T-helper 2 cell treated with Interferon-gamma antibody and Interleukin-4, amounts not matched to agents 5 μg/mL and 100 μg/mL, for 36 hours (primary cell): ENCODE data around the gene CBLC.
A peak's percentile ranks its signal among the peaks of the same experiment; 100 is the strongest.

Experiments used
- DNase-seq: peaks from one replicate; pipeline ENCODE4 v3.0.0; 2021; ENCODE audit warnings: low spot score
- H3K27ac Mint-ChIP-seq: one replicate; pipeline ENCODE4 v1.8.0; 2021; ENCODE audit warnings: mild to moderate bottlenecking, mixed read lengths
- H3K27me3 Mint-ChIP-seq: one replicate; pipeline ENCODE4 v1.8.0; 2021; ENCODE audit warnings: low read depth, mixed read lengths
- H3K36me3 Mint-ChIP-seq: one replicate; pipeline ENCODE4 v1.8.0; 2021; ENCODE audit warnings: low read depth, mixed read lengths
- H3K4me1 Mint-ChIP-seq: one replicate; pipeline ENCODE4 v1.8.0; 2021; ENCODE audit warnings: low read depth, mixed read lengths
- H3K4me3 Mint-ChIP-seq: one replicate; pipeline ENCODE4 v1.8.0; 2022; ENCODE audit warnings: mild to moderate bottlenecking, moderate library complexity, mixed read lengths
- H3K9me3 Mint-ChIP-seq: one replicate; pipeline ENCODE4 v1.8.0; 2021; ENCODE audit warnings: mixed read lengths

The CBLC gene, protein sequence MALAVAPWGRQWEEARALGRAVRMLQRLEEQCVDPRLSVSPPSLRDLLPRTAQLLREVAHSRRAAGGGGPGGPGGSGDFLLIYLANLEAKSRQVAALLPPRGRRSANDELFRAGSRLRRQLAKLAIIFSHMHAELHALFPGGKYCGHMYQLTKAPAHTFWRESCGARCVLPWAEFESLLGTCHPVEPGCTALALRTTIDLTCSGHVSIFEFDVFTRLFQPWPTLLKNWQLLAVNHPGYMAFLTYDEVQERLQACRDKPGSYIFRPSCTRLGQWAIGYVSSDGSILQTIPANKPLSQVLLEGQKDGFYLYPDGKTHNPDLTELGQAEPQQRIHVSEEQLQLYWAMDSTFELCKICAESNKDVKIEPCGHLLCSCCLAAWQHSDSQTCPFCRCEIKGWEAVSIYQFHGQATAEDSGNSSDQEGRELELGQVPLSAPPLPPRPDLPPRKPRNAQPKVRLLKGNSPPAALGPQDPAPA

DNA sequence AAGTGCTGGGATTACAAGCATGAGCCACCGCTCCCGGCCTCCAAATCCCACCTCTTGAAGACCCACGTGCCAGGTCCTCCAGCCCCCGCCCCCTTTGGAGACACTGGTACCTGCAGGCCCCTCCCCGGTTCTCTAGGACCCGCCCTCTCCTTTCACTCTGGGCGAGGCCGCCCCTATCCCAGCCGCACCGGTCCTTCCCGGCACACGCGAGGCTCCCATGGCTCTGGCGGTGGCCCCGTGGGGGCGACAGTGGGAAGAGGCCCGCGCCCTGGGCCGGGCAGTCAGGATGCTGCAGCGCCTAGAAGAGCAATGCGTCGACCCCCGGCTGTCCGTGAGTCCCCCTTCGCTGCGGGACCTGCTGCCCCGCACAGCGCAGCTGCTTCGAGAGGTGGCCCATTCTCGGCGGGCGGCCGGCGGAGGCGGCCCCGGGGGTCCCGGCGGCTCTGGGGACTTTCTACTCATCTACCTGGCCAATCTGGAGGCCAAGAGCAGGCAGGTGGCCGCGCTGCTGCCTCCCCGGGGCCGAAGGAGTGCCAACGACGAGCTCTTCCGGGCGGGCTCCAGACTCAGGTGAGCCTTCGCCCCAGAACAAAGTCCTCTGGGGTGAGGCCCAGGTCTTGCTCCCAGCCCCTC lies at the start of gene CBLC:
Gene CBLC (plus strand): TSS at position 176 of the 633 bp plus-strand sequence. CDS start 42 bp downstream, at position 218.
- no peaks in the 10 kb centered on the region for H3K9me3 Mint-ChIP-seq
- no peak for DNase-seq
- no peaks in the 10 kb centered on the region for H3K27me3 Mint-ChIP-seq
- no peak within 1 kb of the TSS for H3K27ac Mint-ChIP-seq
- no peaks in the 10 kb centered on the region for H3K4me1 Mint-ChIP-seq
- H3K4me3 Mint-ChIP-seq = no peak within 1 kb of the TSS
- H3K36me3 Mint-ChIP-seq = no peaks in the 10 kb centered on the region

DNA sequence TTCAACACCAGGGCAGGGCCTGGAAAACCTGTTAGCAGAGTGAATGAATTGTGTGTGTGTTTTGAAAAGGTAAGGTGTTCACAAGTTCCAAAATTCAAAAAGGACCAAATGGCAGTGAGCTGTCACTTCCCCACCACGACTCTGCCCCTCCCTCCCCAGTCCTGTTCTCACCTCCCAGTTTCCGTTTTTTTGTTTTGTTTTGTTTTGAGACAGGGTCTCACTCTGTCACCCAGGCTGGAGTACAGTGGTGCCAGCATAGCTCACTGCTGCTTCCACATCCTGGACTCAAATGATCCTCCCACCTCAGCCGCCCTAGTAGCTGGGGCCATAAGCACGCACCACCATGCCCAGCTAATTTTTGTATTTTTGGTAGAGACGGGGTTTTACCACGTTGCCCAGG lies 49.5 kb upstream of the CBLC start:
- Mint-ChIP-seq H3K27ac (peak overlapping the region; percentile 58), H3K27me3 (peaks cover 2% of the 10 kb centered on the region), H3K9me3 (no peaks in the 10 kb centered on the region), H3K4me1 (peaks cover 32% of the 10 kb centered on the region), H3K36me3 (no peaks in the 10 kb centered on the region), H3K4me3 (no peak overlapping the region)
- no peak for DNase-seq

DNA sequence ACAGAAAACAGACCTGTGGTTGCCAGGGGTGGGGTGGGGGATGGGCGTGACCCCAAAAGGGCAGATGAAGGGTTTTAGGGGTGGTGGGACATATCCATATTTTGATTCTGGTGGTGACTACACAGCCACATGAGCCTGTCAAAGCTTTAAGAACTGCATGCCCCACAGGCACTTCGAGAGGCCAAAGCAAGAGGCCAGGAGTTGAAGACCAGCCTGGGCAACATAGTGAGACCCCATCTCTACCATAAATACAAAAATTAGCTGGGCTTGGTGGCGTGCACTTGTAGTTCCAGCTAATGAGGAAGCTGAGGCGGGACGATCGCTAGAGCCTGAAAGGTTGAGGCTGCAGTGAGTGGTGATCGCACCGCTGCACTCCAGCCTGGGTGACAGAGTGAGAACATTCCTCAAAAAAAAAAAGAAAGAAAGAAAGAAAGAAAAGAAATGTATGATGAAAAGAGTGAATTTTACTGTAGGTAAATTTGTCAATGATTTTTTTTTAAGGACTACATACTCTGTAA lies 48.1 kb upstream of the CBLC start:
- Mint-ChIP-seq H3K4me3 (no peak overlapping the region), H3K27ac (peak overlapping the region; percentile 28), H3K36me3 (no peaks in the 10 kb centered on the region), H3K27me3 (peaks cover 2% of the 10 kb centered on the region), H3K9me3 (no peaks in the 10 kb centered on the region), H3K4me1 (peaks cover 22% of the 10 kb centered on the region)
- no peak for DNase-seq

DNA sequence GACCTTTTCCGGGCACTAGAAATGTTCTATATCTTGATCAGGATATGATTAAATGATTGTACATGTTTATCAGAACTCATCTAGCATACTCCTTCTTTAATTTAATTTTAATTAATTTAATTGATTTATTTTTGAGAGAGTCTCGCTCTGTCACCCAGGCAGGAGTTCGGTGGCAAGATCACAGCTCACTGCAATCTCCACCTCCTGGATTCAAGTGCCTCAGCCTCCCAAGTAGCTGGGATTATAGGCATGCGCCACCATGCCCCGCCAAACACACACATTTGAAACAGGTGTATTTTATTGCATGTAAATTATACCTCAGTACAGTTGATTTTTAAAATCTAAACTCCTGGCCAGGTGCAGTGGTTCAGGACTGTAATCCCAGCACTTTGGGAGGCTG lies 46.6 kb upstream of the CBLC start:
- H3K27ac Mint-ChIP-seq = no peak overlapping the region
- H3K36me3 Mint-ChIP-seq = no peaks in the 10 kb centered on the region
- H3K27me3 Mint-ChIP-seq = peaks cover 2% of the 10 kb centered on the region
- H3K4me3 Mint-ChIP-seq = no peak overlapping the region
- H3K9me3 Mint-ChIP-seq = no peaks in the 10 kb centered on the region
- peaks cover 21% of the 10 kb centered on the region for H3K4me1 Mint-ChIP-seq
- DNase-seq = no peak

DNA sequence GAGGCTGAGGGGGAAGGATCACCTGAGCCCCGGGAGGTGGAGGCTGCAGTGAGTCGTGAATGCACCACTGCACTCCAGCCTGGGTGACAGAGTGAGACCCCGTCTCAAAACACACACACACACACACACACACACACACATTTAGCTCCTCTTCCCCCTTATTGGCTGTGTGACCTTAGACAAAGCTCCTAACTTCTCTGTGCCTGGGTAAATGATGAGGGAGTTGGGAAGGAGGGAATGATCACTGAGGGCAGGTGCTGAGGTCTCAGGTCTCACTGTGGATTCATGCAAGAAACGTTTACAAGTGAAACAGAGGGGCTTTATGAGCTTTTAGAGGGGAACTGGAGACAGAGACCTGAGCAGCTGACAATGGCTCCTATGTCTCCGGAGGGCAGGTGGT lies 46.1 kb upstream of the CBLC start:
- H3K27me3 Mint-ChIP-seq = peaks cover 2% of the 10 kb centered on the region
- H3K4me3 Mint-ChIP-seq = no peak overlapping the region
- no peak for DNase-seq
- no peak overlapping the region for H3K27ac Mint-ChIP-seq
- H3K4me1 Mint-ChIP-seq = peaks cover 21% of the 10 kb centered on the region
- no peaks in the 10 kb centered on the region for H3K36me3 Mint-ChIP-seq
- H3K9me3 Mint-ChIP-seq = no peaks in the 10 kb centered on the region

DNA sequence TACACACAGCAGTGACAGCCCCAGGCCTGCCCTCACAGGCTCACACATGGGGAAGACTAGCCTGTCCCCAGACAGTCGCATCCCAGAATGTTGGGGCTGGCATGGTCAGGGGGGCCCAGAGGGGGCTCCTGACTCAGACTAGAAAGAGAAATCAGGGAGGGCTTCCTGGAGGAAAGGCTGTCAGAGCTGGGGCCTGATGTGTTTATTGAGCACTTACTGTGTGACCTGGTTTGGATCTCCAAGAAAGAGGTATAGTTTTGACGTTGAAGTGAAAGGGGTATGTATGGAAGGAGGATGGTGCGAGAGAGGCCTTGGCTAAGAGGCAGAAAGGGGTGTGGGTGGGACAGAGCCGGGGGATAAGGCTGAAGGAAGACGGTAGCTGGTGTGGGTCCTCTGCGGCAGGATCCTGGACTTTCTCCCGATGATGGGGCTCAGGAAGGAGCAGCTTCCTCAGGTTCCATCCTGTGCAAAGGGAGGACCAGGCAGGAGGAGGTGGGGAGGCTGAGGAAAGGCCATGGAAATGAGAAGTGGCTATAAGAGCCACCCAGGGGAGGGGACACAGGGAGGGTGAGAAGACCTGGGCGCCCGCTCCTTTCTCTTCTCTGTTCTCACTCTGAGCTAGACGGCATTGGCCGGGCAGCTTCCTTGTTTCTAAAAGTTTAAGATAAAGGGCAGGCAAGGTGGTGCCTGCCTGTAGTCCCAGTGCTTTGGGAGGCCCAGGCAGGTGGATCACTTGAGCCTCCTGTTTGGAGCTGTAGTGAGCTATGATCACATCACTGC lies 45.3 kb upstream of the CBLC start:
- Mint-ChIP-seq H3K4me1 (peaks cover 23% of the 10 kb centered on the region), H3K36me3 (no peaks in the 10 kb centered on the region), H3K27ac (no peak overlapping the region), H3K4me3 (no peak overlapping the region), H3K9me3 (no peaks in the 10 kb centered on the region), H3K27me3 (peaks cover 2% of the 10 kb centered on the region)
- no peak for DNase-seq

DNA sequence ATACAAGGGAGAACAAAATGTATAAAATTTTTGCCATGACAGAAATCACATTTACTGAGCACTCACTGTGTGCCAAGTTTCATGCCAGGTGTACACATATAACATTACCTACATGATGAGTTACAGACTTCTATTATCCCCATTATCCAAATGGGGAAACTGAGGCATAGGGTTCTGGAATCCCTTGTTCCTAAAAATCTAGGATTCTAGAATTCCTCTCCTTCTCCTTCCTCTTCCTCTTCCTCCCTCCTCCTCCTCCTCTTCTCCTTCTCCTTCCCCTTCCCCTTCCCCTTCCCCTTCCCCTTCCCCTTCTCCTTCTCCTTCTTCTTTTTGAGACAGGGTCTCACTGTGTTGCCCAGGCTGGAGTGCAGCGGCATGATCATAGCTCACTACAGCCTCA lies 43.3 kb upstream of the CBLC start:
- H3K27ac Mint-ChIP-seq = no peak overlapping the region
- no peak overlapping the region for H3K4me3 Mint-ChIP-seq
- H3K36me3 Mint-ChIP-seq = no peaks in the 10 kb centered on the region
- no peak for DNase-seq
- H3K27me3 Mint-ChIP-seq = peaks cover 2% of the 10 kb centered on the region
- no peaks in the 10 kb centered on the region for H3K9me3 Mint-ChIP-seq
- H3K4me1 Mint-ChIP-seq = peaks cover 13% of the 10 kb centered on the region

DNA sequence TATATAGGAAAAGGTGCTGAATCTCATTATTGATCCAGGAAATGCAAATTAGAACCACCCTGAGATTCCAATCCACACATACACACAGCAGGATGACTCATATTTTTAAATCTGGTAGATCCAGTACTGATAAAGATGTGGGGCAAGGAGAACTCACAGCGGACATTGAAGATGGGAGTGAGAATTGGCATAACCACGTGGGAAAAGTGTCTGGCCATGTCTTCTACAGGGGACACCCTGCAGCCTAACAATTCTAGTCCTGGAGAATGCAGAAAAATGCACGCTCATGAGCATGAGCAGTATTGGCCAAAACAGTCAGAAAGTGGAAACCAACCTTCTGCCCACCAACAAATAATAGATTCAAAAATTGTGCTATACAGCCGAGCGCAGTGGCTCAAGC lies 42.7 kb upstream of the CBLC start:
- H3K9me3 Mint-ChIP-seq = no peaks in the 10 kb centered on the region
- H3K4me1 Mint-ChIP-seq = peaks cover 13% of the 10 kb centered on the region
- H3K27ac Mint-ChIP-seq = no peak overlapping the region
- H3K36me3 Mint-ChIP-seq = no peaks in the 10 kb centered on the region
- peaks cover 2% of the 10 kb centered on the region for H3K27me3 Mint-ChIP-seq
- no peak for DNase-seq
- no peak overlapping the region for H3K4me3 Mint-ChIP-seq

DNA sequence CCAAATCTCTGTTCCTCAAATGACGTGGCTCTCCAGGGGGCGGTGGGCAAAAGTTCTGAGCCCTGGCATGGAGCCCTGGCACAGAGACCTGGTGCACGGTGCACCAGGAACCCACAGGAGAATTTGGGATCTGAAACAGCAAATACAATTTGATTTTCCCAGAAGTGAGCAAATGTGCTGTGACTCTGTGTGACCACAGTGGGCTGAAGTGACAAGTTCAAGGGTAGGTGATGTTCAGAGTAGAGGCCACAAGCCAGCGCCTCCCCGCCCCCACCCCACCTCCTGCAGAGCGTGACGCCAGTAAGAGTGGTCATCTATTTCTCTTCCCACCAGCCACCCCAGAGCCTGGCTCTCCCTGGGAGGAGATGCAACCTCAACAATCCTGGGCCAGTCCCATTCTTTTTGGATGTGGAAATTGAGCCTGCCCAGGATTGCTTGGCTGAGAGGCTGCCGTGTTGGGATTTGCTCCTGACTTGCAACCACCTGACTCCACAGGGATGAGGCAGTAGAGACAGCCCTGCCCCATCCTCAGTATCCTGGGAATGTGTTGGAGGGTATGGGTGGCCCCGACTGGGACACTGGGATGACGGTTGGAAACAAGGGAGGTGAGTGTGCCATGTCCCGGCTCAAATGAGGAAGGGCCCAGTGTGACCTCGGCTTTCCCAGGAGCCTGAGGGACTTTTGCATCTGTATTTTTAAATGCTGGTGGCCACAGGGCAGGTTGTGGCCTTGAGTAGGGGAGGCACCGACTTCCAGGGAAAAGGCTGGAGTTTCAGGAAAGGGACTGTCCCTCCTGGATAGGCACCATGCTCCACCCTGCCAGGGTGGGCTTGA lies 40.2 kb upstream of the CBLC start:
- DNase-seq = no peak

DNA sequence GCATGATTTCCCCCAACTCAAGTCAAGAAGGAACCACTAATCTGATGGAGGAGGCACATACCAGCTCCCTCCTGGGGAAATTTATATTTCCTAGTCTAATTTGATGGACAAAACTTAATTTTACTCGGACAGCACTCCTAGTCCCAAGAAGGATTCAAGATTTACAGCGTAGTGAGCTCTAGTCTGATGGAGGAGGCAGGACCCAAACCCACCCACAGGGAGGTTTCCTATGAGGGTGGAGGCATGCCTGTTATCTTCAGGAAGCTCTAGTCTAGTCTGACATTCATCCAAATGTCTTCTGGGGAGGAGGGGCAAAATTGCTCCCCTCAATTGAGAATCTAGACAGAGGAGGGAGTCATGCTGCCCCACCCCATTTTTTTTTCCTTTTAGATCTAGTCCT lies 39.6 kb upstream of the CBLC start:
- Mint-ChIP-seq H3K36me3 (no peaks in the 10 kb centered on the region), H3K9me3 (no peaks in the 10 kb centered on the region), H3K4me1 (peaks cover 19% of the 10 kb centered on the region), H3K4me3 (no peak overlapping the region), H3K27me3 (no peaks in the 10 kb centered on the region), H3K27ac (no peak overlapping the region)
- no peak for DNase-seq

More for the DNA sequence above, 40.2 kb upstream of the CBLC start:
- no peaks in the 10 kb centered on the region for H3K27me3 Mint-ChIP-seq
- no peak overlapping the region for H3K27ac Mint-ChIP-seq
- H3K4me3 Mint-ChIP-seq = no peak overlapping the region
- H3K9me3 Mint-ChIP-seq = no peaks in the 10 kb centered on the region
- H3K4me1 Mint-ChIP-seq = peaks cover 19% of the 10 kb centered on the region
- no peaks in the 10 kb centered on the region for H3K36me3 Mint-ChIP-seq

DNA sequence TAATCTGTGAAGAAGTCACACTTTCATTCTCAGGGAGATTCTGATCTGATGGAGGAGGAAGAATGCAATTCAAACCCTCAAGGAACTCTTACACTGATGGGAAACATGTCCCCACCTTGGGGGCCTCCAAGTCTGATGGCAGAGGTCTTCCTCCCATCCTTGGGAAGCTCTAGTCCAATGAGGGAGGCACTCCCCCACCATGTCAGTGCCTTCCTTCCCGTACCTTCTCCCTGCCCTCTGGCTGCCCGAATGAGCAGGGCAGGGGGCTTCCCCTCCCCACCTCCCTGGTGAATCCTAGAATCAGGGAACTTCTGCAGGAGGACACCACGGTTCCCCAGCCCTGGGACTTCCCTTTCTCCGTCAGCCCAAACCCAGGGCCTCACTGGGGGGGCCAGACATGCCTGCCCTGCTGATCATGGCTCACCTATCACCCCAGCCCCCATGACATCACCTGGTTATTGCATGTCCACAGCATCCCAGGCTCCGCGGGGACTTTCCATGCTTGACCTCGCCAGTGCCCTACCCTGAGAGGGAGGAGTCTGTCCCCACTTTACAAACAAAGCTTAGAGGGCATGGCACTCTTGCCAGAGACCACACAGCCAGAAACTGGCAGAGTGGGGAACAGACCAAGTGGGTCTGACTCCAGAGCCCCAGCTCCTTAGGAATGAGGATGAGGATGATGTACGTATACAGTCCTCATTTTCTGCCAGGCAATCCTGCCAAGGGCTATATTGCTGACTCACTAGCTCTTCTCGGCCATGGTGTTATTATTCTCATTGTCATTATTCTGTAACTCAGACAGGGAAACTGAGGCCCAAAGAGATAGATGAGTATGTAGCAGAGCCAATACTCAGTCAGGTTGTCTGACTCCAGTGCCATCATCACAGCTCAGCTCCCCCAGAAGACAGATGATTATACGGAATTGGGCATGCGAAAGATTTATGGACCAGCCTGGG lies 38.8 kb upstream of the CBLC start:
- Mint-ChIP-seq H3K9me3 (no peaks in the 10 kb centered on the region), H3K27ac (no peak overlapping the region), H3K4me3 (no peak overlapping the region), H3K4me1 (peaks cover 19% of the 10 kb centered on the region), H3K27me3 (no peaks in the 10 kb centered on the region), H3K36me3 (no peaks in the 10 kb centered on the region)
- DNase-seq = no peak

DNA sequence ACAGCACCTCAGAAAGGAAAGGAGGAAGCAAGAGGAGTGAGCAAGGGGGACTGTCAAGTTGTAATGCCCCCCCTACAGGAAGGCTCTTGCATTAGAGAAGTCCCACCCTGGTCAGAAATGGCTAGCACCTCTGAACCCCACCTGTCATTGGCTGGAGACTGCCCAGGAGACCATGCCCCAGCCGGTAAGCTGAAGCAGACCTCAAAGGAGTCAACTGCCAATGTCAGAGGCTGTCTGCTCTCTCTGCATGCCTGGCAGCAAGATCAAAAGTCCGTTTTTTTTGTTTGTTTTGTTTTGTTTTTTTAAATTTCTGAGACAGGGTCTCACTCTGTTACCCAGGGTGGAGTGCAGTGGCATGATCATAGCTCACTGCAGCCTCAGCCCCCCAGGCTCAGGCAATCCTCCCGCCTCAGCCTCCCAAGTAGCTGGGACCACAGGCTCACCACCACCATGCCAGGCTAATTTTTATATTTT lies 37.3 kb upstream of the CBLC start:
- no peaks in the 10 kb centered on the region for H3K9me3 Mint-ChIP-seq
- H3K4me3 Mint-ChIP-seq = no peak overlapping the region
- peaks cover 12% of the 10 kb centered on the region for H3K4me1 Mint-ChIP-seq
- DNase-seq = no peak
- H3K27ac Mint-ChIP-seq = peak overlapping the region; percentile 20
- H3K27me3 Mint-ChIP-seq = no peaks in the 10 kb centered on the region
- no peaks in the 10 kb centered on the region for H3K36me3 Mint-ChIP-seq
